DOHH2 (cell line): ENCODE data around the gene GNPTG.

Source experiments
- H3F3A ChIP-seq: fragments of 200-600 bp; sonication (generic), shearing (Covaris generic); 2 replicates; pipeline ENCODE4 v1.6.0; 2016; ENCODE audit warnings: antibody characterized with exemption, mild to moderate bottlenecking; ENCODE audit not compliant: control insufficient read depth, insufficient read depth
- H3K27ac ChIP-seq: fragments of 200-600 bp; sonication (generic); 2 replicates; pipeline ENCODE4 v1.5.1; 2014; ENCODE audit warnings: low read depth, mild to moderate bottlenecking, low read length, moderate library complexity
- H3K27me3 ChIP-seq: fragments of 200-600 bp; sonication (generic); 2 replicates; pipeline ENCODE4 v1.6.1; 2014; ENCODE audit warnings: mild to moderate bottlenecking, low read length, mixed read lengths; ENCODE audit not compliant: control insufficient read depth
- H3K36me3 ChIP-seq: fragments of 200-600 bp; sonication (generic); 2 replicates; pipeline ENCODE4 v1.6.1; 2014; ENCODE audit warnings: mild to moderate bottlenecking, low read length, moderate library complexity, mixed read lengths; ENCODE audit not compliant: control insufficient read depth
- H3K4me1 ChIP-seq: fragments of 200-600 bp; sonication (generic); 2 replicates; pipeline ENCODE4 v1.6.1; 2014; ENCODE audit warnings: mild to moderate bottlenecking, low read length, mixed read lengths; ENCODE audit not compliant: control insufficient read depth
- H3K4me2 ChIP-seq: fragments of 200-600 bp; sonication (generic); 2 replicates; pipeline ENCODE4 v1.6.0; 2014; ENCODE audit warnings: mild to moderate bottlenecking, low read length, moderate library complexity
- H3K4me3 ChIP-seq: fragments of 200-600 bp; sonication (generic); 2 replicates; pipeline ENCODE4 v1.5.1; 2014; ENCODE audit warnings: mild to moderate bottlenecking, low read length, mixed read lengths
- H3K79me2 ChIP-seq: fragments of 200-600 bp; sonication (generic); 2 replicates; pipeline ENCODE4 v1.6.1; 2014; ENCODE audit warnings: mild to moderate bottlenecking, low read length, mixed read lengths; ENCODE audit not compliant: control insufficient read depth
- H3K9me2 ChIP-seq: fragments of 200-600 bp; sonication (generic); replicated peaks from 2 replicates; pipeline ENCODE4 v1.6.1; 2014; ENCODE audit warnings: mild to moderate bottlenecking, low read length, mixed read lengths; ENCODE audit not compliant: control insufficient read depth
- H3K9me3 ChIP-seq: fragments of 200-600 bp; sonication (generic); 2 replicates; pipeline ENCODE4 v1.6.1; 2014; ENCODE audit warnings: antibody characterized with exemption, low read length, mixed read lengths; ENCODE audit not compliant: control insufficient read depth, insufficient read depth
- H4K20me1 ChIP-seq: fragments of 200-600 bp; sonication (generic); 2 replicates; pipeline ENCODE4 v1.6.0; 2014; ENCODE audit warnings: low read depth, mild to moderate bottlenecking, antibody characterized with exemption, low read length, moderate library complexity; ENCODE audit not compliant: control insufficient read depth, insufficient read depth
- CTCF ChIP-seq: fragments of 200-600 bp; sonication (generic); IDR thresholded peaks from one replicate; pipeline ENCODE4 v1.5.1; 2014; ENCODE audit warnings: antibody characterized with exemption, mild to moderate bottlenecking, low read depth, low read length; ENCODE audit not compliant: poor library complexity, severe bottlenecking
- EZH2phosphoT487 ChIP-seq: fragments of 200-600 bp; sonication (generic); IDR thresholded peaks from 2 replicates; pipeline ENCODE4 v1.6.1; 2017; ENCODE audit warnings: borderline replicate concordance, mild to moderate bottlenecking, antibody characterized with exemption, low read length, moderate library complexity, mixed read lengths

Gene GNPTG

GRCh38 chr16:1401061-1401757, 49.5 kb downstream of the GNPTG start:
- Histone ChIP-seq H3K36me3 (no peaks in the 10 kb centered on the region), H3K9me2 (no peaks in the 10 kb centered on the region), H3K4me2 (no peak overlapping the region), H3K4me3 (no peak overlapping the region), H3K4me1 (no peaks in the 10 kb centered on the region), H3K9me3 (no peaks in the 10 kb centered on the region), H3K79me2 (peaks cover 2% of the 10 kb centered on the region; the same call in 1 of the 2 replicates), H3F3A (no peaks in the 10 kb centered on the region), H3K27me3 (no peaks in the 10 kb centered on the region), H3K27ac (no peak overlapping the region), H4K20me1 (no peaks in the 10 kb centered on the region; the same call in 1 of the 2 replicates)
- TF ChIP-seq EZH2phosphoT487: no peak

GRCh38 chr16:1401758-1402154, 50.0 kb downstream of the GNPTG start:
- Histone ChIP-seq H3K27me3 (no peaks in the 10 kb centered on the region), H3K79me2 (peaks cover 2% of the 10 kb centered on the region; the same call in 1 of the 2 replicates), H3F3A (no peaks in the 10 kb centered on the region), H3K4me1 (no peaks in the 10 kb centered on the region), H3K4me2 (no peak overlapping the region), H3K9me2 (no peaks in the 10 kb centered on the region), H3K36me3 (no peaks in the 10 kb centered on the region), H4K20me1 (no peaks in the 10 kb centered on the region; the same call in 1 of the 2 replicates), H3K4me3 (no peak overlapping the region), H3K27ac (no peak overlapping the region), H3K9me3 (no peaks in the 10 kb centered on the region)
- no peak for TF ChIP-seq CTCF

- H3K9me2 ChIP-seq: no peaks in the 10 kb centered on the region
- H3K4me3 ChIP-seq: no peak overlapping the region
- no peaks in the 10 kb centered on the region for H3F3A ChIP-seq
- H3K4me1 ChIP-seq: peaks cover 5% of the 10 kb centered on the region
- TF ChIP-seq CTCF (no peak), EZH2phosphoT487 (no peak)
- H3K9me3 ChIP-seq: no peaks in the 10 kb centered on the region
- H3K27ac ChIP-seq: no peak overlapping the region
- no peaks in the 10 kb centered on the region; the same call in 1 of the 2 replicates for H4K20me1 ChIP-seq
- no peaks in the 10 kb centered on the region for H3K36me3 ChIP-seq
- no peak overlapping the region for H3K4me2 ChIP-seq
- no peaks in the 10 kb centered on the region for H3K27me3 ChIP-seq
- peaks cover 12% of the 10 kb centered on the region for H3K79me2 ChIP-seq
Observed at GRCh38 chr16:1403036-1403435, 51.3 kb downstream of the GNPTG start.

GRCh38 chr16:1403733-1404132, 52.0 kb downstream of the GNPTG start:
- no peaks in the 10 kb centered on the region for H3K9me3 ChIP-seq
- no peaks in the 10 kb centered on the region; the same call in 1 of the 2 replicates for H4K20me1 ChIP-seq
- TF ChIP-seq EZH2phosphoT487 (no peak), CTCF (no peak)
- no peaks in the 10 kb centered on the region for H3K27me3 ChIP-seq
- no peaks in the 10 kb centered on the region for H3K36me3 ChIP-seq
- H3K9me2 ChIP-seq: no peaks in the 10 kb centered on the region
- no peaks in the 10 kb centered on the region for H3F3A ChIP-seq
- H3K4me1 ChIP-seq: peaks cover 10% of the 10 kb centered on the region
- H3K79me2 ChIP-seq: peaks cover 17% of the 10 kb centered on the region
- H3K4me3 ChIP-seq: no peak overlapping the region
- H3K27ac ChIP-seq: no peak overlapping the region
- no peak overlapping the region for H3K4me2 ChIP-seq
